Measurements from ENCODE around the gene BSPRY. TPM values are rescaled to one million over a fixed set of nuclear protein-coding genes. Genes with fewer than 3 reads are reported as not detected.

BSPRY gene
- total RNA-seq, 4 donors from 2014 or later: 9.0 to 36.8 (median 26.8) TPM

DNA sequence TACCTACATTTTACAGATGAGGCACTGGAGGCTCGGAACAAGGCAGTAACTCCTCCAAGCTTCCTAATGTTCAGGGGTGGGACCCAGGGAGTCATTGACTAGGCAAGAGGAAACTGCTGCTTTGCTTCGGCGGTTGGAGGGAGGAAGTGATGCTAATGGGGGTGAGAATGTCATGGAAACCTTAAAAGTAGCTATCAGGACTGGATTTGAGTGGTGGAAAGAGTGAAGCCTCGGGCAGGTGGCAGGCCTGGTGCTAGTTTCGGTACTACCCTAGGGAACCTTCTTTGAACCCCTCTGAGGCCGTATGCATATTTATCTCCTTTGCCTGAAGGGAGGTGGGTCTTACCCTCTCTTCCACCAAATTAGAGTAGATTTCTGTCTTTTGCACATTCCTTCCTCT lies 1.6 kb downstream of the BSPRY start:
- intact Hi-C loops (cut with DNase I; ENCODE audit: low total_unique reads): no loop called here
- Histone ChIP-seq H3K27ac (no peak overlapping the region), H3K4me1 (peaks cover 0 to 39% (median 26%) of the 10 kb centered on the region in 4 donors), H3K36me3 (no peaks in the 10 kb centered on the region), H3K4me3 (no peak overlapping the region), H3K27me3 (peaks cover 5% of the 10 kb centered on the region), H3K9me3 (no peaks in the 10 kb centered on the region)
- DNase-seq: no peak
- WGBS, 2 donors (ENCODE audit: low coverage in 1 of 2): 20 to 43% methylated on average over 3 to 6 of the region's 6 CpGs
- in situ Hi-C loops (cut with MboI; ENCODE audit: low pct_ligation_motif_present in 1 of 4, low pct_unique_long_range_greater_than_20kb in 1 of 4, low sequenced_read_pairs in 3 of 4): no loop called here
- TF ChIP-seq, protein P1, sequence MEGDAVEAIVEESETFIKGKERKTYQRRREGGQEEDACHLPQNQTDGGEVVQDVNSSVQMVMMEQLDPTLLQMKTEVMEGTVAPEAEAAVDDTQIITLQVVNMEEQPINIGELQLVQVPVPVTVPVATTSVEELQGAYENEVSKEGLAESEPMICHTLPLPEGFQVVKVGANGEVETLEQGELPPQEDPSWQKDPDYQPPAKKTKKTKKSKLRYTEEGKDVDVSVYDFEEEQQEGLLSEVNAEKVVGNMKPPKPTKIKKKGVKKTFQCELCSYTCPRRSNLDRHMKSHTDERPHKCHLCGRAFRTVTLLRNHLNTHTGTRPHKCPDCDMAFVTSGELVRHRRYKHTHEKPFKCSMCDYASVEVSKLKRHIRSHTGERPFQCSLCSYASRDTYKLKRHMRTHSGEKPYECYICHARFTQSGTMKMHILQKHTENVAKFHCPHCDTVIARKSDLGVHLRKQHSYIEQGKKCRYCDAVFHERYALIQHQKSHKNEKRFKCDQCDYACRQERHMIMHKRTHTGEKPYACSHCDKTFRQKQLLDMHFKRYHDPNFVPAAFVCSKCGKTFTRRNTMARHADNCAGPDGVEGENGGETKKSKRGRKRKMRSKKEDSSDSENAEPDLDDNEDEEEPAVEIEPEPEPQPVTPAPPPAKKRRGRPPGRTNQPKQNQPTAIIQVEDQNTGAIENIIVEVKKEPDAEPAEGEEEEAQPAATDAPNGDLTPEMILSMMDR (IDR thresholded peaks at IDR 0.05): no peak
- TF ChIP-seq EP300 (IDR thresholded peaks at IDR 0.05; ENCODE audit: low read depth): no peak
- no peak for TF ChIP-seq POLR2A (IDR thresholded peaks at IDR 0.05)
- no peak for TF ChIP-seq POLR2AphosphoS5 (IDR thresholded peaks at IDR 0.05)

DNA sequence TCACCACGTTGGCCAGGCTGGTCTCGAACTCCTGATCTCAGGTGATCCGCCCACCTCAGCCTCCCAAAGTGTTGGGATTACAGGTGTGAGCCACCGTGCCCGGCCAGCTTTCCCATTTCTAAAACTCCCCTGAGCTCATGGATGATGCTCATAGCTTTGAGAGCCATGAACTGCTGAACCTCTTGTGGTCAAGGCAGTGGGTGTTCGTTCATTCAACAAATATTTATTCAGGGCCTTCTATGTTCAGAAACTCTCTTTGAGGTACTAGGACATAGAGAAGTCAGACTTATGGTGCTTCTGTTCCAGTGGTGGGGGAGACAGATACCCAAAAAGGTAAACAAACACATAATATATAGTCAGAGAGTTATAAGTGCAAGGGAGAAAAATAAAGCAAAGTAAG lies 2.7 kb downstream of the BSPRY start:
- no peak for DNase-seq
- Histone ChIP-seq H3K36me3 (no peaks in the 10 kb centered on the region), H3K27me3 (peaks cover 5% of the 10 kb centered on the region), H3K27ac (no peak overlapping the region), H3K4me3 (no peak overlapping the region), H3K4me1 (peaks cover 0 to 30% (median 24%) of the 10 kb centered on the region in 4 donors), H3K9me3 (no peaks in the 10 kb centered on the region)
- intact Hi-C loops (cut with DNase I; ENCODE audit: low total_unique reads): no loop called here
- TF ChIP-seq POLR2AphosphoS5 (IDR thresholded peaks at IDR 0.05): no peak
- no peak for TF ChIP-seq EP300 (IDR thresholded peaks at IDR 0.05; ENCODE audit: low read depth)
- TF ChIP-seq, protein P1 (IDR thresholded peaks at IDR 0.05): no peak
- no peak for TF ChIP-seq POLR2A (IDR thresholded peaks at IDR 0.05)
- in situ Hi-C loops (cut with MboI; ENCODE audit: low pct_ligation_motif_present in 1 of 4, low pct_unique_long_range_greater_than_20kb in 1 of 4, low sequenced_read_pairs in 3 of 4): no loop called here
- WGBS, 2 donors (ENCODE audit: low coverage in 1 of 2): 60 to 82% methylated on average over 1 to 6 of the region's 6 CpGs

DNA sequence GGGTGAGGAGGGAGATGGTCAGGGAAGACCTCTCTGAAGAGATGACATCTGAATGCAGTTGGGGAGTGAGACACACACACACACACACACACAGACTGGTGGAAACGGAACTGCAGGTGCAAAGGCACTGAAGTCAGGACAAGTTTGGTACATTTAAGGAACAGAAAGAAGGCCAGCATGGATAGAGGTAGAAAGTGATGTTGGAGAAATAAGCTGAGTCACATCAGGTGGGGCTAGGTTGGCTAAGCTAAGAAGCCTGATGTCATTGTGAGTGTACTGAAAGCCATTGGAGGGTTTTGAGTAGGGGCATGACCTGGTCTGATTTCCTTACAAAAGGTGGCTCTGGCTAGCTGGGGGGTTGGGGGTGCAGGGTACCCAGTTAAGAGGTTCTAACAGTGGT lies 3.1 kb downstream of the BSPRY start:
- intact Hi-C loops (cut with DNase I; ENCODE audit: low total_unique reads): no loop called here
- H3K4me3 ChIP-seq: no peak overlapping the region
- in situ Hi-C loops (cut with MboI; ENCODE audit: low pct_ligation_motif_present in 1 of 4, low pct_unique_long_range_greater_than_20kb in 1 of 4, low sequenced_read_pairs in 3 of 4): no loop called here
- no peak for DNase-seq
- H3K9me3 ChIP-seq: no peaks in the 10 kb centered on the region
- H3K4me1 ChIP-seq: peaks cover 0 to 26% (median 22%) of the 10 kb centered on the region in 4 donors
- H3K36me3 ChIP-seq: no peaks in the 10 kb centered on the region
- TF ChIP-seq, protein P1 (IDR thresholded peaks at IDR 0.05): no peak
- TF ChIP-seq EP300 (IDR thresholded peaks at IDR 0.05; ENCODE audit: low read depth): no peak
- no peak for TF ChIP-seq POLR2AphosphoS5 (IDR thresholded peaks at IDR 0.05)
- no peak for TF ChIP-seq POLR2A (IDR thresholded peaks at IDR 0.05)
- 87% methylated on average over 1 of the region's 1 CpG; no CpG with 5 or more reads in 1 of the 2 donors for WGBS, 2 donors (ENCODE audit: low coverage in 1 of 2)
- peaks cover 5% of the 10 kb centered on the region for H3K27me3 ChIP-seq
- no peak overlapping the region for H3K27ac ChIP-seq

DNA sequence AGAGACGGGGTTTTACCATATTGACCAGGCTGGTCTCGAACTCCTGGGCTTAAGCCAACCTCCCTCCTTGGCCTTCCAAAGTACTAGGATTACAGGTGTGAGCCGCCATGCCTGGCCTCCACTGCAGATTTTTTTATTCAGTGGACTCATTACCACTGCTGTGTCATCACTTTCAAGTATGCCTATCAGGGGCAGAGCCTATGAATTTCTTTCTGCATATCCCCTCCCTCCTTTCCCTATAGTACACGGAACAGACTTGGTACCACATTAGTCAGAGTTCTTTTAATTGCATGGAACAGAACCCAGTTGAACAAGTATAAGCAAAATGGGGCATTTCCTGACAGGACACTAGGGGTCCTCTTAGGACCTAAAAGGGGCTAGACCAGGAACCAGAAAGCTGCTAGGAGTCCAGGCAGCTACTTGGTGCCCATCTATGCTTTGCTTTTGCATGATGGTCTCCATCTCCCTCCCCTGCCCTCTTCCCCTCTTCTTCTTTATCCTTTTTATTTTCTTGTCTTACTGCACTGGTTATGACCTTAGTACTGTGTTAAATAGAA lies 5.8 kb downstream of the BSPRY start:
- in situ Hi-C loops (cut with MboI; ENCODE audit: low pct_ligation_motif_present in 1 of 4, low pct_unique_long_range_greater_than_20kb in 1 of 4, low sequenced_read_pairs in 3 of 4) (no loop called here), intact Hi-C loops (cut with DNase I; ENCODE audit: low total_unique reads) (no loop called here)
- Histone ChIP-seq H3K4me3 (no peak overlapping the region), H3K4me1 (peaks cover 0 to 12% (median 8%) of the 10 kb centered on the region in 4 donors), H3K36me3 (no peaks in the 10 kb centered on the region), H3K27ac (no peak overlapping the region), H3K27me3 (no peaks in the 10 kb centered on the region), H3K9me3 (no peaks in the 10 kb centered on the region)
- no peak for DNase-seq
- WGBS, 2 donors (ENCODE audit: low coverage in 1 of 2): 83 to 88% methylated on average over 1 to 4 of the region's 4 CpGs
- TF ChIP-seq, protein P1 (IDR thresholded peaks at IDR 0.05): no peak
- TF ChIP-seq EP300 (IDR thresholded peaks at IDR 0.05; ENCODE audit: low read depth): no peak
- TF ChIP-seq POLR2AphosphoS5 (IDR thresholded peaks at IDR 0.05): no peak
- TF ChIP-seq POLR2A (IDR thresholded peaks at IDR 0.05): no peak

All from transverse colon (tissue), 4 donors.